Thoracic aorta (tissue), 2 donors: ENCODE data around the gene COMT. TPM values are rescaled to one million over a fixed set of nuclear protein-coding genes. Genes with fewer than 3 reads are reported as not detected.
"Not testable (repeated sequence)": the region's sequence is repeated elsewhere in the genome, so short reads cannot be mapped to it uniquely, and the experiment has no call there.

ENCODE experiments used
- ATAC-seq: fragments of 150-250 bp; one replicate; pipeline ENCODE4 v1.8.0; 2017; ENCODE audit warnings: low read depth; ENCODE audit not compliant: insufficient number of reproducible peaks, low FRiP score
- DNase-seq: peaks from one replicate; pipeline ENCODE4 v3.0.0-alpha.2; 2020; ENCODE audit warnings: low spot score
- H3K27ac ChIP-seq, 2 donors: fragments of 200-600 bp; sonication (generic); 1 replicate in 1 of 2; 2 replicates in 1 of 2; pipeline ENCODE4 v1.5.1; 2016; ENCODE audit warnings: mild to moderate bottlenecking in 2 of 2, moderate library complexity in 2 of 2
- H3K27me3 ChIP-seq: fragments of 200-600 bp; sonication (generic); replicated peaks from 2 replicates; pipeline ENCODE4 v1.6.0; 2016; ENCODE audit warnings: mild to moderate bottlenecking; ENCODE audit not compliant: insufficient read depth
- H3K36me3 ChIP-seq: fragments of 200-600 bp; sonication (generic); one replicate; pipeline ENCODE4 v1.5.1; 2016
- H3K4me1 ChIP-seq, 2 donors: fragments of 200-600 bp; sonication (generic); 1 replicate in 1 of 2; 2 replicates in 1 of 2; pipeline versions ENCODE4 v1.5.1 to v1.6.0; 2016; ENCODE audit warnings: low read depth in 2 of 2, mild to moderate bottlenecking in 1 of 2; ENCODE audit not compliant: control insufficient read depth in 1 of 2
- H3K4me3 ChIP-seq: fragments of 200-600 bp; sonication (generic); 2 replicates; pipeline ENCODE4 v1.5.1; 2016; ENCODE audit warnings: mild to moderate bottlenecking
- H3K9me3 ChIP-seq: fragments of 200-600 bp; sonication (generic); 2 replicates; pipeline ENCODE4 v1.5.1; 2016
- total RNA-seq, 2 donors: library from RNA; depleted of rRNA; stranded (reverse); fragments of >200 nt; gene quantifications; one replicate each; pipeline versions ENCODE4 v1.1.0 to v1.2.3, GENCODE V29; 2016
- TF ChIP-seq, protein P1 (sequence below): fragments of 200-600 bp; sonication (generic); IDR thresholded peaks from one replicate; pipeline ENCODE4 v1.5.1; 2019; ENCODE audit warnings: antibody characterized with exemption

Gene COMT
- total RNA-seq, 2 donors from 2014 or later = 230 to 300 TPM

DNA sequence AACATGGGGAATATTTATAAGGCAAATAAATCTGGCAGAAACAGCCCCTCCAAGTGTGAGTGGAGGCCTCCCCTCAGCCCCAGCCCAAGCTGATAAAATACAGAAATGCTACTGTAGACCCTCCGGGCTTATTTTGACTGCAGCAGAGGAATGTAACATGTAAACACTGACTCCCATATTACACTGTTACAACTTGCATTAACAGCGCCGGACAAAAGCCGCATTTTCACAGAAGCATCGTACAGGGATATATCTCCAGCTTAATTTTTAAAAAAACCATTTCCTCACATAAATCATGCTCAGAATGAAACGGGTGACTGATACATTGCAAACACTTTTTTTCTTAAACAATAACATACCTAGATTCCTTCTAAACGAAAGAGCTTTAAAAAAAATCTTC, 36.6 kb upstream of the COMT start:
- Histone ChIP-seq H3K27ac (no peak overlapping the region), H3K4me1 (no peaks in the 10 kb centered on the region), H3K4me3 (no peak overlapping the region), H3K27me3 (no peaks in the 10 kb centered on the region), H3K36me3 (peaks cover 5% of the 10 kb centered on the region), H3K9me3 (no peaks in the 10 kb centered on the region)
- DNase-seq = no peak
- no peak for ATAC-seq
- TF ChIP-seq, protein P1, sequence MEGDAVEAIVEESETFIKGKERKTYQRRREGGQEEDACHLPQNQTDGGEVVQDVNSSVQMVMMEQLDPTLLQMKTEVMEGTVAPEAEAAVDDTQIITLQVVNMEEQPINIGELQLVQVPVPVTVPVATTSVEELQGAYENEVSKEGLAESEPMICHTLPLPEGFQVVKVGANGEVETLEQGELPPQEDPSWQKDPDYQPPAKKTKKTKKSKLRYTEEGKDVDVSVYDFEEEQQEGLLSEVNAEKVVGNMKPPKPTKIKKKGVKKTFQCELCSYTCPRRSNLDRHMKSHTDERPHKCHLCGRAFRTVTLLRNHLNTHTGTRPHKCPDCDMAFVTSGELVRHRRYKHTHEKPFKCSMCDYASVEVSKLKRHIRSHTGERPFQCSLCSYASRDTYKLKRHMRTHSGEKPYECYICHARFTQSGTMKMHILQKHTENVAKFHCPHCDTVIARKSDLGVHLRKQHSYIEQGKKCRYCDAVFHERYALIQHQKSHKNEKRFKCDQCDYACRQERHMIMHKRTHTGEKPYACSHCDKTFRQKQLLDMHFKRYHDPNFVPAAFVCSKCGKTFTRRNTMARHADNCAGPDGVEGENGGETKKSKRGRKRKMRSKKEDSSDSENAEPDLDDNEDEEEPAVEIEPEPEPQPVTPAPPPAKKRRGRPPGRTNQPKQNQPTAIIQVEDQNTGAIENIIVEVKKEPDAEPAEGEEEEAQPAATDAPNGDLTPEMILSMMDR = no peak

DNA sequence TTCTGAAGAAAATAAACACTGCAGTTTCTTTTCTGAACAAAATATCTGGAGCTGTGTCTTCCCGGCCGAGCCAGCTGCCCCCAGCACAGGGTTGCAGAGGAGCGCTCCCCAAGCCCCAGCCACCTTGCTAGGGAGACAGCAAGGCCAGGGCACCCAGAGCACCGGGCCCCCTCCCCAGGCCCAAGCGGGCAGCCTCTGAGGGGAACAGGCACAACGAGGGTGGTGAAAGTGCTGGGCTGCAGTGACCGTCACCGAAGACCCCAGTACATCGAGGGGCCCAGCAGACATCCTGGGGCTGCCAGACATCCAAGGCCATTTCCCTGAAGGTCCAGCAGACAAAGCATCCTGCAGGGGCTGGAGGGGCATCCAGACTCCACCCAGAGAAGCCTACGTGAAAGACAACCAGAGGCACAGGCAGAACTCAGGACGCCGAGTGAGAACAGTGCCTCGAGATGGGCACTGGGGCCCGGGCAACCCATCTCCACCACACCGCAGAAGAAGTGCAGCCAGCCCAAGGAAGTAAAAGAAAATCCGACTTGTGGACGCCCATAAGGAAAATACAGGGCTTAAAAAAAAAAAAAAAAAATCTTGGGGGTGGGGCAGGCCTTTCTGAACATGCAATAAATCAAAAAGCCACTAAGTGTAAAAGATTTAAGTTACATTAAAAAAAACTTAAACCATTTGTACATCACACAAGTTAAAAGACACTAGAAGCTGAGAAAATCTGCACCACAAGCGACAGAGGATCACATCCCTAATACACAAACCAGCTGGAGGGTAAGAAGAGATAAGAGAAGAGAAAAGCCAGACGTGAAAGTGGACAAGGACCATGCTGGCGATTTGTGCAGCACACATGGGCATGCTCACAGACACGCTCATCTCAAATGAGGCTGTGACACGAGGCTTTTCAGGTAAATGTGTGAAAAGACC, 36.0 kb upstream of the COMT start:
- TF ChIP-seq, protein P1 = no peak
- Histone ChIP-seq H3K27ac (no peak overlapping the region), H3K4me1 (no peaks in the 10 kb centered on the region), H3K36me3 (peaks cover 5% of the 10 kb centered on the region), H3K9me3 (no peaks in the 10 kb centered on the region), H3K4me3 (no peak overlapping the region), H3K27me3 (no peaks in the 10 kb centered on the region)
- no peak for ATAC-seq
- no peak for DNase-seq

DNA sequence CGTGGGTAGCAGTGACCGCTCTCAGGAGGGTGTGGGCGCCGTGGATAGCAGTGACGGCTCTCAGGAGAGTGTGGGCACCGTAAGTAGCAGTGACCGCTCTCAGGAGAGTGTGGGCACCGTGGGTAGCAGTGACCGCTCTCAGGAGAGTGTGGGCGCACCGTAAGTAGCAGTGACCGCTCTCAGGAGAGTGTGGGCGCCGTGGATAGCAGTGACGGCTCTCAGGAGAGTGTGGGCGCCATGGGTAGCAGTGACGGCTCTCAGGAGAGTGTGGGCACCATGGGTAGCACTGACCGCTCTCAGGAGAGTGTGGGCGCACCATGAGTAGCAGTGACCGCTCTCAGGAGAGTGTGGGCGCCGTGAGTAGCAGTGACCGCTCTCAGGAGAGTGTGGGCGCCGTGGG, 34.7 kb upstream of the COMT start:
- H3K36me3 ChIP-seq = peaks cover 11% of the 10 kb centered on the region
- not testable (repeated sequence) for H3K27ac ChIP-seq, DNase-seq, H3K4me3 ChIP-seq, H3K9me3 ChIP-seq, H3K4me1 ChIP-seq, H3K27me3 ChIP-seq, ATAC-seq

DNA sequence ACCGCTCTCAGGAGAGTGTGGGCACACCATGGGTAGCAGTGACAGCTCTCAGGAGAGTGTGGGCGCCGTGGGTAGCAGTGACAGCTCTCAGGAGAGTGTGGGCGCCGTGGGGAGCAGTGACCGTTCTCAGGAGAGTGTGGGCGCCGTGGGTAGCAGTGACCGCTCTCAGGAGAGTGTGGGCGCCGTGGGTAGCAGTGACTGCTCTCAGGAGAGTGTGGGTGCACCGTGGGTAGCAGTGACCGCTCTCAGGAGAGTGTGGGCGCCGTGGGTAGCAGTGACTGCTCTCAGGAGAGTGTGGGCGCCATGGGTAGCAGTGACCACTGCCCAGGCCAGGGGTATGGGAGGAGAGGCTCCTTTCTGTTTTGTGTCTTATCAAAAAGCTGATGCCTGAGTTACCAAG, 33.7 kb upstream of the COMT start:
- H3K4me3 ChIP-seq, H3K4me1 ChIP-seq, DNase-seq, ATAC-seq, H3K27ac ChIP-seq, H3K27me3 ChIP-seq, H3K9me3 ChIP-seq: not testable (repeated sequence)
- peaks cover 12% of the 10 kb centered on the region for H3K36me3 ChIP-seq

DNA sequence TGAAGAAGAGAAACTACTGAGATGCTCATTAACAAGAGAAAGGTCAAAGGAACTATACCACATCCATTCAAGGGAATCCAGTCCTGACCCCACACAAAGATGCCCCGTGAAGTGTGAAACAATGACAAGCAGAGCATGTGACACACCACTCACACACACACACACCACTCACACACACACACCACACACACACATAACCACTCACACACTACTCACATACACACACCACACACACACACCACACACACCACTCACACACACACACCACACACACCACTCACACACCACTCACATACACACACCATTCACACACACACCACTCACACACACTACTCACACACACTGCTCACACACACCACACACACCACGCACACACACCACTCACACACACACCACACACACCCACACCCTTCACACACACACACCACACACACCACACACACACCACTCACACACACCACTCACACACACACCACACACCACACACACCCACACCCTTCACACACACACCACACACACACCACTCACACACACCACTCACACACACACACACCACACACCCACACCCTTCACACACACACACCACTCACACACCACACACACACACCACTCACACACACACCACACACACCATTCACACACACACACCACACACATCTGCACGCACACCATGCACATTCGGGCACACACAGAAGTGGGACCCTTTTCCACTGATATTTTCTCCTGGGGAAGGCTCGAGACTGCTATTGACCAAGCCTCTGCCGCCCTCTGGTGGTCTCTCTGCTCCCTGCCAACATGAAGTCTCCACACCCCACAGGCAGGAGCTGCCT, 32.0 kb upstream of the COMT start:
- ATAC-seq (peak; percentile 55), DNase-seq (peak; percentile 64)
- no peaks in the 10 kb centered on the region for H3K9me3 ChIP-seq
- H3K36me3 ChIP-seq = peaks cover 22% of the 10 kb centered on the region
- no peaks in the 10 kb centered on the region for H3K27me3 ChIP-seq
- no peak overlapping the region for H3K4me3 ChIP-seq
- no peaks in the 10 kb centered on the region for H3K4me1 ChIP-seq
- TF ChIP-seq, protein P1 = peak; percentile 90
- H3K27ac ChIP-seq = no peak overlapping the region

DNA sequence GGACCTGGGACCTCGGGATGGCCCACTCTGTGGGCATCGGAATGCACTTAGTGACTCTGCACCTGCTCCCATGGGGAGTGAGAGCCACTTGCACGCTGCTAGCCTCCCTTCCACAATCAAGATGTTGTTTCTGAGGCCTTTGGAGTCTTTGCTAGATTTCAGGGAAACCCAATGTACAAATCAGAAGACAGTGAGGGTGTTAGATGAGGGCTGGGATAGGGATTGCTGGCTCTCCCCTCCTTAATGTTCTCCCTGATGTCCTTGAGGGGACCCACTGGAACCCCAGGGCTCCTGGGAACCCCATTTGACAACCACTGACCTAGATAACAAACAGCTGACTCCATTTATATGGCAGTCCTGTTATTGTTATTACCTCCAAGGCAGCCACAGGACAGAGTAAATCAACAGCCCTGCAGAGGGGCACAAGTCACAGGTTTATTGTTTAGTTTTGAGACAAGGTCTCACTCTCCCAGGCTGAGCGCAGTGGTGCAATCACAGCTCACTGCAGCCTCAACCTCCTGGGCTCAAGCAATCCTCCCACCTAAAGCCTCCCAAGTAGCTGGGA, 31.3 kb upstream of the COMT start:
- no peak overlapping the region for H3K4me3 ChIP-seq
- ATAC-seq = no peak
- TF ChIP-seq, protein P1 = no peak
- peaks cover 29% of the 10 kb centered on the region for H3K36me3 ChIP-seq
- no peaks in the 10 kb centered on the region for H3K9me3 ChIP-seq
- H3K27me3 ChIP-seq = no peaks in the 10 kb centered on the region
- H3K4me1 ChIP-seq = no peaks in the 10 kb centered on the region
- DNase-seq = no peak
- no peak overlapping the region for H3K27ac ChIP-seq
